Measurements from ENCODE around the gene STAT2. TPM values are rescaled to one million over a fixed set of nuclear protein-coding genes. Genes with fewer than 3 reads are reported as not detected.
"Not testable (repeated sequence)": the region's sequence is repeated elsewhere in the genome, so short reads cannot be mapped to it uniquely, and the experiment has no call there.

Gene STAT2
- total and polyA plus RNA-seq, 2 donors = 66.3 to 156 TPM

DNA sequence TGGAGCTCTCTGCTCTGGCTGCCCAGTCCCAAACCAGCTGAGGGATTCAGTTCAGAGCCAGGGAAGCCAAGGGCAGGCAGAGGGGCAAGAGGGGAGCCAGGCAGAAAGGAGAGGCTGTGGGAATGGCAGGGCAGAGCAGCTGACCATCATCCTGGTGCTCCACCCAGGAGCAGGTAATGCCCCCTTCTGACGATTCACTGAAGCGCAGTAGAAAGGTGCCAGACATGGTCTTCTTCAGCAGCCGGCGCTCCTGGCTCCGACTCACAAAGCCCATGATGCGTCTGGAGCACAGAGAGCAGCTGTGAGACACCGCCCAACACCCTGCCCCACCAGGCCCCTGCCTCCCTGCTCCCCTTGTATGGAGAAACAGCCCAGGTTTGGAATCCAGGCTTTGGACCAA is 13.2 kb downstream of the STAT2 start:
- DNase-seq (ENCODE audit: extremely low spot score) = no peak
- peaks cover 6% of the 10 kb centered on the region for H3K36me3 ChIP-seq (ENCODE audit: insufficient read depth)
- no peak overlapping the region for H3K4me3 ChIP-seq (ENCODE audit: low read depth, low read length)
- H3K4me1 ChIP-seq (ENCODE audit: insufficient read depth) = no peaks in the 10 kb centered on the region
- no peak overlapping the region for H3K27ac ChIP-seq (ENCODE audit: low read depth)
- 73% methylated on average over 7 of the region's 7 CpGs for WGBS

DNA sequence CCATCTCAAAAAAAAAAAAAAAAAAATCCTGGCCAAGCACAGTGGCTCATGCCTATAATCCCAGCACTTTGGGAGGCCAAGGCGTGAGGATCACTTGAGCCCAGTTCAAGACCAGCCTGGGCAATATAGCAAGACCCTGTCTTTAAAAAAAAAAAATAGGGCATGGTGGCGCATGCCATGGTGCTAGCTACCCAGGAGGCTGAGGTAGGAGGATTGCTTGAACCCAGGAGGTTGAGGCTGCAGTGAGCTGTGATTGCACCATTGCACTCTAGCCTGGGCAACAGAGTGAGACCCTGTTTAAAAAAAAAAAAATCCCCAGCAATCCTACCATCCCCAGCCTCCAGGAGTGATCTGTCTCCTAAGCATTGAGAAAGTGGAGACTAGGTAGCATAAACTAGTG is 17.6 kb downstream of the STAT2 start:
- H3K36me3 ChIP-seq (ENCODE audit: insufficient read depth); H3K4me3 ChIP-seq (ENCODE audit: low read depth, low read length); DNase-seq (ENCODE audit: extremely low spot score); H3K4me1 ChIP-seq (ENCODE audit: insufficient read depth); H3K27ac ChIP-seq (ENCODE audit: low read depth): not testable (repeated sequence)
- whole genome bisulfite sequencing = 97% methylated on average over 2 of the region's 2 CpGs

DNA sequence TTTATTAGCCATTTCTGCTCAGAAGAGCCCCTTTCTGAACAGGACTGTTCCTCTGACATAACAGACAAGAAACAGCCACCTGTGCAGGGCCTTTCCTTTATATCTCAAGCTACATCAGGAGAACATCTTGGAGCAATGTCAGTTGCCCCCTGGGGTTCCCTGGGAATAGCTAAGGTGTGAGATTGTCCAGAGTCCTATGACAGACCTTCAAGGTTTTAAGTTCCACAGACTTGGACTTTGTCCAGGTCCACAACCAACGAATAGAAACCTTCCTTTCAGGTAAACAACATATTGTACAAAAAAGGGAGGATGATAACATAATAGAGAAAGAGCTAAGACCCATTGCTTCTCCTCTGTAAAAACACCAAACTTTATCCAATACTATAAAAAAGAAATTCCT is 18.3 kb downstream of the STAT2 start:
- Histone ChIP-seq H3K36me3 (ENCODE audit: insufficient read depth) (no peaks in the 10 kb centered on the region), H3K4me3 (ENCODE audit: low read depth, low read length) (no peak overlapping the region), H3K27ac (ENCODE audit: low read depth) (no peak overlapping the region), H3K4me1 (ENCODE audit: insufficient read depth) (no peaks in the 10 kb centered on the region)
- DNase-seq (ENCODE audit: extremely low spot score) = no peak
- WGBS = 24% methylated on average over 1 of the region's 1 CpG

DNA sequence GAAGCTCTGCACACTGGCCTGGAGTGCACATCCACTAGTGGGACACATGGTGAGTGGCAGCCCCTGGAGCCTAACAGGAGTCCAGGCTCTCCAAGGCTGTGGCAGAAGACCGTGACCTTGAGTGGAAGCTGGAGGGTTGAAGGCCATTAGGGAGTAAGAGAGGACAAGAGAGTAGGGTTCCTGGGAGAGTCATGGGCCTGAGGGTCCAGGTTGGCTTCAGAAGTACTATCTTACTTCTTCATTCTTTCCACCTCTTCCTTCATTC is 20.8 kb downstream of the STAT2 start:
- Histone ChIP-seq H3K4me3 (ENCODE audit: low read depth, low read length) (no peak overlapping the region), H3K36me3 (ENCODE audit: insufficient read depth) (no peaks in the 10 kb centered on the region), H3K27ac (ENCODE audit: low read depth) (peak overlapping the region; percentile 31), H3K4me1 (ENCODE audit: insufficient read depth) (no peaks in the 10 kb centered on the region)
- 85% methylated on average over 1 of the region's 1 CpG for WGBS
- DNase-seq (ENCODE audit: extremely low spot score) = no peak

DNA sequence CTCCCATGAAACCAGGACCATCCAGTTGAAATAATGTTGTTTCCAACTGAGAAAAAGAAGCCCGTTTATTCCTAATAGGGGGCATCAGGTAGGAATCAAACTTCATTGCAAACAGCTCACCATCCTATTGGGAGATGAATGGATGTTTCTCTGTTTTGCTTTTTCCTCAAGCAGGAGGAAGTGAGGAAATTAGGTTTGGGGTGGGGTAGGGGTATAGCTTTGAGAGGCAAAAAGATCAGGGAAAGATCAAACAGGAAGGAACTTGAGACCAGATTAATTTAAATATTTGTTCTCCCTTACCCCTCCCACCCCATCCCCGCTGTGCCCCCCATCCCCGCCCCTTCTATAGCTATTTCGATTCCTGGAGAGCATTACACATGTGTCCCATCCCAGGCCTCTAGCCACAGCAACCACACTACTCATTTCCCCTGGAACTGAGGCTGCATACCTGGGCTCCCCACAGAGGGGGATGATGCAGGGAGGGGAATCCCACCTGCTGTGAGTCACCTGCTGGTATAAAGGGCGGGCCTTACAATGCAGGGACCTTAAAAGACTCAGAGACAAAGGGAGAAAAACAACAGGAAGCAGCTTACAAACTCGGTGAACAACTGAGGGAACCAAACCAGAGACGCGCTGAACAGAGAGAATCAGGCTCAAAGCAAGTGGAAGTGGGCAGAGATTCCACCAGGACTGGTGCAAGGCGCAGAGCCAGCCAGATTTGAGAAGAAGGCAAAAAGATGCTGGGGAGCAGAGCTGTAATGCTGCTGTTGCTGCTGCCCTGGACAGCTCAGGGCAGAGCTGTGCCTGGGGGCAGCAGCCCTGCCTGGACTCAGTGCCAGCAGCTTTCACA is 21.4 kb downstream of the STAT2 start, which contains the start of gene IL23A:
Gene IL23A, plus strand, starts transcription at position 577 of the 850 bp plus-strand sequence. Its CDS starts 161 bp downstream, at position 738.
- no peak within 1 kb of the TSS for H3K4me3 ChIP-seq (ENCODE audit: low read depth, low read length)
- WGBS = 26% methylated on average over 9 of the region's 9 CpGs
- H3K4me1 ChIP-seq (ENCODE audit: insufficient read depth) = no peaks in the 10 kb centered on the region
- no peak for DNase-seq (ENCODE audit: extremely low spot score)
- no peaks in the 10 kb centered on the region for H3K36me3 ChIP-seq (ENCODE audit: insufficient read depth)
- peak within 1 kb of the TSS; percentile 31 for H3K27ac ChIP-seq (ENCODE audit: low read depth)

DNA sequence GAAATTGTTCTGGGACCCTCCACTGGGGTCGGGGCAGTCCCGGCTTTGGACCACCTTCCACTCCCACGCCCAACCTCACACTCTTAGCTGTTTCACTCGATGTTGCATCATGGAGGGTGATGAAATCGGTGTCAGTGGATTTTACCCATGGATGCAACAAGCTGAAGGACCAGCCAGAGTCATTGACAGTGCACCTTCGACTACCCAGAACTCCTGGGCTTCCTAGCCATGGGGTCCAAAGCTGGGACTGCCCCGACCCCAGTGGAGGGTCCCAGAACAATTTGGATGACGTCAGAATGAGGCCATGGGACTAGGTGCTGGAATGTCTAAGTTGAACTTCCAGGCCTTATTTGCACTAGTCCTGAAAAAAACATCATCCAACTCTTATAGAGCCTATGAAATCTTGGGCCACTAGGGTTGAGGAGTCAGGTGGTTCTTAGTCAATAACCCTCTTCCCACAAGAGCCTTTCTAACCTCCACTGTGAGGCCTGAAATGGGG is 22.1 kb downstream of the STAT2 start:
- Histone ChIP-seq H3K4me1 (ENCODE audit: insufficient read depth) (peaks cover 1% of the 10 kb centered on the region), H3K36me3 (ENCODE audit: insufficient read depth) (no peaks in the 10 kb centered on the region), H3K27ac (ENCODE audit: low read depth) (no peak overlapping the region), H3K4me3 (ENCODE audit: low read depth, low read length) (no peak overlapping the region)
- WGBS = 84% methylated on average over 8 of the region's 8 CpGs
- no peak for DNase-seq (ENCODE audit: extremely low spot score)

DNA sequence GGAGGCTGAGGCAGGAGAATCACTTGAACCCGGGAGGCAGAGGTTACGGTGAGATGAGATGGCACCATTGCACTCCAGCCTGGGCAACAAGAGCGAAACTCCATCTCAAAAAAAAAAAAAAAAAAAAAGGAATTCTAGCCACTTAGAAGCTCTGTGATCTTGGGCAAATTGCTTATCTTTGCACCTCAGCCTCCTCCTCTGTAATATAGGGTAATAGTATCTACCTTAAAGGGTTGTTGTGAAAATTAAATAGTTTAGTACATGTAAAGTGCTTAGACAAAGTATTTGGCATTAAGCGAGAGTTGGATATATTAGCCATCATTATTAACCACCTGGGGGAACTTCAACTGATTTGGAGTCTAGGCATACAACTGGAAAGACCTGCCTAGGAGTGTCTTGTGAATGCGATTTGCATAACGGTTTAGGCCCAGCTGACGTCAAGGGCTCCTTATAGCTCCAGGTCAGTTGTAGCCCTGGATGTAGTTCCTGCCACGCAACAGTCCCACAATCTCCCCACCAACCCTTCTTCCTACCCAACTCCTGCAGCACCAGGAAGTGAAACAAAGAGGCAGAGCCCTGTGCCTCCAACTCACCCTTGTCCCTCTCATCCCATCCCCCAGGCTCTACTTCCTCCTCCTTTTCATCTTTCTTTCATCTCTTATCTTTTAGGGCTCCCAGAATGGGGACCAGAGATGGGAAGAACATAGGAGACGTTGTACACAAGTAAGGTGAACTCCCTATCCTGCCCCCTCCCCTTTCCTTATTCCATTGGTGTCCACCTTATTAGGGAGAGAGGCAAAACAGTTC is 23.3 kb downstream of the STAT2 start:
- no peak for DNase-seq (ENCODE audit: extremely low spot score)
- no peak overlapping the region for H3K27ac ChIP-seq (ENCODE audit: low read depth)
- WGBS = 83% methylated on average over 9 of the region's 9 CpGs

DNA sequence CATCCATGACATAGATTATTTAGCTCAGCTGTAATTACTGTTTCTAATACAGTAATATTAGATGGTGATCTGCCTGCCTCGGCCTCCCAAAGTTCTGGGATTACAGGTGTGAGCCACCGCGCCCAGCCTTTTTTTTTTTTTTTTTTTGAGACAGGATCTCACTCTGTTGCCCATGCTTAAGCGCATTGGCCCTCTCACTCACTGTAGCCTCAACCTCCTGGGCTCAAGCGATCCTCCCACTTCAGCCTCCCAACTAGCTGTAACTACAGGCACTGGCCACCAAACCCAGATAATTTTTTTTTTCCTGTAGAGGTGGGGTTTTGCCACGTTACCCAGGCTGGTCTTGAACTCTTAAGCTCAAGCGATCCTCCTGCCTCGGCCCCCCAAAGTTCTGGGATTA is 24.4 kb downstream of the STAT2 start:
- DNase-seq (ENCODE audit: extremely low spot score); H3K27ac ChIP-seq (ENCODE audit: low read depth); H3K36me3 ChIP-seq (ENCODE audit: insufficient read depth); H3K4me1 ChIP-seq (ENCODE audit: insufficient read depth); H3K4me3 ChIP-seq (ENCODE audit: low read depth, low read length): not testable (repeated sequence)
- 96% methylated on average over 8 of the region's 8 CpGs for WGBS

More for the DNA sequence above, 23.3 kb downstream of the STAT2 start:
- Histone ChIP-seq H3K4me3 (ENCODE audit: low read depth, low read length) (no peak overlapping the region), H3K4me1 (ENCODE audit: insufficient read depth) (peaks cover 2% of the 10 kb centered on the region), H3K36me3 (ENCODE audit: insufficient read depth) (no peaks in the 10 kb centered on the region)

DNA sequence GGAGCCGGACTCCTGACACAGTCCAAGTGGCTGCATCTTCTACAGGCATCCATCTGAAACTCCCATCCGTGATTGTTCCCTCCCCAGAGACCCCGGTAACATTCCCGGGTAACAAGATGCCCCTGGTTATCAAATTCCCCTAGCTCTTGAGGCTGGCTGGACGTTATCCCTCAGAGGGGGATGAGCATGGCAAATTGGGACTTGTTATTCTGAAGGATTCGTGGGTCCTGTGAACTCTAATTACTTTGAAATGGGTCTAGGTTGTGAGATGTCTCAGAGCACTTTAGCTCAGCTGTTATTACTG is 25.5 kb downstream of the STAT2 start:
- Histone ChIP-seq H3K4me1 (ENCODE audit: insufficient read depth) (peaks cover 2% of the 10 kb centered on the region), H3K4me3 (ENCODE audit: low read depth, low read length) (peak overlapping the region; percentile 30), H3K27ac (ENCODE audit: low read depth) (peak overlapping the region; percentile 86), H3K36me3 (ENCODE audit: insufficient read depth) (no peaks in the 10 kb centered on the region)
- no peak for DNase-seq (ENCODE audit: extremely low spot score)
- 7% methylated on average over 6 of the region's 6 CpGs for WGBS

DNA sequence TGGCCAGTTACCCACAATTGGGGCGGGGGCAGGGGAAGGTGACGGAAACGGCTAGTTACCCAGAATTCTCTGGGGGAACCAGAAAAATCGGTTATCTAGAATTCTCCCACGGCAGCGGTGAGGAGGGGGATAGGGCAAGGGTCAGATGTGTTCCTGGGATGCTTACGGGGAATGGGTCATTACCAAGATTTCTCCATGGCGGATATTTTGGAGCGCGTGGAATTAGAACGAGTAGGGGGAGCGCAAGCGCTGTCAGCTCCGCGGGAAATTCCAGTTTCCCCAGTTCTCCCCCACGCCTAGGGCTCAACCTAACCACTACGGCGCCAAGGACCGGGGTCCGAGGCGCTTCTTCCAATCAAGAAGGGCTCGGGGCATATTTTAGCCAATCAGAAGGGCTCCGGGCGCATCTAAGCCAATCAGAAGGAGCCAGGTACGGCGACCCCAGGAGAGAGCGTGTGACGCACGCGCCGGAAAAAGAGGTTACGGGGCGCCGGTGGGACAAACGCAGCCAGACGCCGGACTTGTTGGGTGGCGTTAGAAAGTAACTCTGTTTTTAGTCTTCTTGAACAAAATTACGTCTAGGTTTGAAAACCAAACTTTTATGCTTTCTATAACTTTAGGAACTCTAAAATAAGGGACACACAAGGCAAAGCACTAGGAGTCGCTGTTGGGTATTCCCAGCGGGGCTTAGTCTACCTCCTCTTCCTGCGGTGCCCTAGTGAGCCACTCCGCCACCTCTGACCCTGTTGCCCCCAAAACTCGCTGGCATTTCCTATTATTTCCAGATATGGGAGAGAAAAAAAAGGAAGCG is 26.0 kb downstream of the STAT2 start, which contains the start of gene PAN2:
Gene PAN2, minus strand, starts transcription at position 322 of the 811 bp plus-strand sequence. CDS start 906 bp downstream, outside the sequence.
- DNase-seq (ENCODE audit: extremely low spot score) = peak; percentile 94
- whole genome bisulfite sequencing = under 1% methylated on average over 45 of the region's 45 CpGs
- Histone ChIP-seq H3K4me1 (ENCODE audit: insufficient read depth) (peaks cover 2% of the 10 kb centered on the region), H3K4me3 (ENCODE audit: low read depth, low read length) (peak within 1 kb of the TSS; percentile 30), H3K27ac (ENCODE audit: low read depth) (peak within 1 kb of the TSS; percentile 88), H3K36me3 (ENCODE audit: insufficient read depth) (no peaks in the 10 kb centered on the region)

DNA sequence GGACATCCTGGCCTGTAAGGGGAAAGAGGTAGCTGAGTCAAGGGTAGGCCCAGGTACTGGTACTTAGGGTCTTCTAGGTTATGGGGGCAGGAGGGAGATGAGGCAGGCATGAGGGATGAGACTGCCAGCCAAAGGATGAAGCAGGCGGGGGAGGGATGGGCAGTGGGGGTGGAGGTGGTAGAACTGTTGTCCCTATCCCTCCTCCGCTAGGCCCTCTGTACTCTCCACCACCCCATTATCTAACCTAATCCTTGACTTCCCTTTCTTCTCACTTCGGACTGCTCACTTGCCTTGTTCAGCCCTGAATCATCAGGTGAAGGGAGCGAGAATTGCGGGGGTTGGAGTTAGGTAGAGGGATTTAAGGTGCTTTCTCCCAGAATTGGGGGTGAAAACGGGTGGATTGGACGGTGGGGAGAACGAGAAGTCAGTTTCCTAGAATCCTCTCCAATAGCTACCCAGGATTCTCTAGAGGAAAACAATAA is 26.7 kb downstream of the STAT2 start:
- Histone ChIP-seq H3K4me1 (ENCODE audit: insufficient read depth) (peaks cover 2% of the 10 kb centered on the region), H3K27ac (ENCODE audit: low read depth) (peak overlapping the region; percentile 88), H3K4me3 (ENCODE audit: low read depth, low read length) (peak overlapping the region; percentile 30), H3K36me3 (ENCODE audit: insufficient read depth) (no peaks in the 10 kb centered on the region)
- DNase-seq (ENCODE audit: extremely low spot score) = no peak
- WGBS = 19% methylated on average over 8 of the region's 8 CpGs

DNA sequence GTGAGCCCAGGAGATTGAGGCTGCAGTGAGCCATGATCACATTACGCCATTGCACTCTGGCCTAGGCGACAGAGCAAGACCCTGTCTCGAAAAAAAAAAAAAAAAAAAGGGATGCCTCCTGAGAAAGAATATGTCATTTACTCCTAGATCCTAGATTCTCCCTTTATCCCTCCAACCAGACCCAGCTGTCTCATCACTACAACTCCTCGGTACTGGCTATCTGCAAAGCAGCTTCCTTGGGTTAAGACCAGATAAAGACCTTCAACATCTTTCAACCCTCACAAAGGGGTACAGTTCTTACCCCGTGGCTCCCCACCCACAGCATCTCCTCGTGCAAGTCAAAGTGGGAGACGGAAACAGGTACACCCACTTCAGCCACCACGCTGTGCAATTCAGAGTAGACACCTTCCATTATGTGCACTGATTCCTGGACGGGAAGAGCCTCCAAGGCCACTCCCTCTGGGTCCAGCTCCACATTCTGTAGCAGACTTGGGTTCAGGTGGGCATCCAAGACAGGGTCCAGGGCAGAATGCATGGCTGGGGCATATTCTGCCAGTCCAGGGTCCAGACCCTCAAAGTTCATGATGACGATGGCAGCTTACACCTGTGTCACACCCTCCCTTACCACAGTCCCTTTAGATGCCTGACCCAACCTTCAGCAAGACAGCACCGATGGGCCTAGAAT is 27.3 kb downstream of the STAT2 start:
- peak overlapping the region; percentile 30 for H3K4me3 ChIP-seq (ENCODE audit: low read depth, low read length)
- H3K36me3 ChIP-seq (ENCODE audit: insufficient read depth) = no peaks in the 10 kb centered on the region
- no peak for DNase-seq (ENCODE audit: extremely low spot score)
- 96% methylated on average over 11 of the region's 11 CpGs for WGBS
- peaks cover 2% of the 10 kb centered on the region for H3K4me1 ChIP-seq (ENCODE audit: insufficient read depth)
- no peak overlapping the region for H3K27ac ChIP-seq (ENCODE audit: low read depth)
